ENCODE results near the gene MBD3. TPM values are rescaled to one million over a fixed set of nuclear protein-coding genes. Genes with fewer than 3 reads are reported as not detected.

The MBD3 gene
- total RNA-seq, 4 donors from 2014 or later, result 80.3 to 159 (median 95.7) TPM

DNA sequence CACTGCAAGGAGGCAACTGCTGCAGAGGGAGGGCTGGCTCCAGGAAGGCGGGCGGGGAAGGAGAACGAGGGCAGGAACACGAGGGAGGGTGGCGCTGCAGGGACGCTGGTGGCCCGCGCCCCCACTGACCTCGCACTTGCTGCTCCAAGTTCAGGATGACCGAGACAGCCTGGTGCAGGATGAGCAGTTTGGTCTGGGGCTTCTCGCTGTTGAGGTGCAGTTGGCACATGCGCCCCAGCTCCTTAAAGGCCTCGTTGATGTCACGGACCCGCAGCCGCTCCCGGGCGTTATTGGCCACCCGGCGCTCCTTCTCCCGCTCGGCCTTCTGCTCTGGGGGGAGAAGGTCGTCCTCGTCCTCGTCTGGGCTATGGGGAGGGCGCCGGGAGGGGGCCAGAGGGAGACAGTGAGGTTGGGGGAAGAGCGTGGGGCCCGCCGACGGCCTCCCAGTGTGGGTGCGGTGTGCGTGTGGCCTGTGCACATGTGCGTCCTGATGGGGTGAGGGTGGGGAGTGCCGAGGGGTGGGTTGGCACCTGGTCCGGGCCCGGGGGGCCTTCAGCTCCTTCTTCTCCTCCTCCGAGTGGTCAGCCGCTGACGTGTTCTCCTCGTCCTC, 22.6 kb upstream of the MBD3 start:
- TF ChIP-seq EP300 (IDR thresholded peaks at IDR 0.05) (no peak), POLR2AphosphoS5 (IDR thresholded peaks at IDR 0.05) (no peak), CTCF (IDR thresholded peaks at IDR 0.05) (no peak), POLR2A (IDR thresholded peaks at IDR 0.05) (no peak)
- 78 to 85% methylated on average over 8 to 13 of the region's 41 CpGs for WGBS, 2 donors (ENCODE audit: low coverage in 1 of 2)
- no peak for ATAC-seq
- H3K36me3 ChIP-seq, result peaks cover 0 to 97% of the 10 kb centered on the region in 2 donors
- no peak overlapping the region for H3K27ac ChIP-seq
- no peak overlapping the region for H3K4me3 ChIP-seq
- no peaks in the 10 kb centered on the region for H3K27me3 ChIP-seq
- H3K4me1 ChIP-seq, result peaks cover 0 to 9% (median 0%) of the 10 kb centered on the region in 3 donors
- no peaks in the 10 kb centered on the region for H3K9me3 ChIP-seq

DNA sequence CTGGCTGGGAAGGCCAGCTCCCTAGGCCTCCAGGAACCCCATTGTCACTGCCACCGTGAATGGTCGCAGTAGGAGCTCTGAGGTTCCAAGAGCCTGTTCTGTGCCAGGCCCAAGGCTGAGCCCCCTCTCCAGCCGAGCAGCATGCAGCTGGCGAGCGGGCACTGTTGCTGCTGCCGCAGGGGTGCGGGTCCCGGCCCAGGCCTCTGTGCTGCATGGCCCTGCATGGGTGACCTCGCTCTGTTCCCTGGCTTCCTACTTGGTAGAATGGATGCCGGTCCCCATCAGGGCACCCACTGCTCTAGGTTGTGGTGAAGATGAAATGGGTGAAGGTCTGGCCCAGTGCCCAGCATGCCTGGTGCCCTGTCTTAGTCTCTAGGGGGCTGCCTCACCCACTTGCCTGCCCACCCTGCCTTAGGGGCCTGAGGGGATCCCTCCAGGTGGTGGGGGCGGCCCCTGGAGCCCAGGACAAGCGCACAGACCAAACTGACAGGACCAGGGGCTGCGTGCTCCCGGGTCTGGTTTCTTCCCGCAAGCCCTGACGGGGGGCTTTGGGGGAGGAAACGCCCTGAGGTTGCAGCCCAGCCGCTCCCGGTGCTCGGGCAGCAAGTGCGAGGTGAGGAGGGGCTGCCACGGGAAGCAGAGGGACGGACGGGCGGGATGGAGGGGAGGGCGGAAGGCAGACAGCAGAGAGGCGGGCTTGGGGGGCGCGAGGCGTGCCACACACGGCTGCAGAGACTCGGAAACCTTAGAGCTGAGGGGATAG, 21.3 kb upstream of the MBD3 start:
- Histone ChIP-seq H3K27me3 (no peaks in the 10 kb centered on the region), H3K9me3 (no peaks in the 10 kb centered on the region), H3K4me1 (peaks cover 0 to 9% (median 0%) of the 10 kb centered on the region in 3 donors), H3K27ac (no peak overlapping the region), H3K36me3 (peaks cover 0 to 94% of the 10 kb centered on the region in 2 donors), H3K4me3 (no peak overlapping the region)
- no peak for ATAC-seq
- no peak for TF ChIP-seq EP300 (IDR thresholded peaks at IDR 0.05)
- no peak for TF ChIP-seq CTCF (IDR thresholded peaks at IDR 0.05)
- no peak for TF ChIP-seq POLR2A (IDR thresholded peaks at IDR 0.05)
- no peak for TF ChIP-seq POLR2AphosphoS5 (IDR thresholded peaks at IDR 0.05)
- 90% methylated on average over 7 of the region's 32 CpGs; no CpG with 5 or more reads in 1 of the 2 donors for WGBS, 2 donors (ENCODE audit: low coverage in 1 of 2)

DNA sequence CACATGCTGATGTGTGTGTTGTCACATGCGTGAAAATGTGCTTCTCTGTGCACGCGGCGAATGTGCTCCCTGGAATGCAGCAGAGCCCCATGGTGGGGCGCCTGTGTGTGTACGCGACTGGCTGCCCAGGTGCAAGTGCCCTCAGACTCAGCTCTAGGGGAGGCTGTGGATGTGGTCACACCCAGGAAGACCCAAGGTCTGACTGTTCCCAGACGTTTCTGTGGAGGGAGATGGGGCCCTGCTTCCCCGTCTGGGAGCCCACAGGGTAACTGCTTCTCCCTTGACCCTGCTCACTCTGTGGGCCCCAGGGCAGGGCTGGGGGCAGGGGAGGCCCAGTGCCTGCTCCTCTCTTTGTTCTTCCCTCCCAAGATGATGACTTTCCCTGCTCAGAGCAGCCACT, 20.5 kb upstream of the MBD3 start:
- no peak overlapping the region for H3K4me3 ChIP-seq
- no peaks in the 10 kb centered on the region for H3K9me3 ChIP-seq
- peaks cover 0 to 86% of the 10 kb centered on the region in 2 donors for H3K36me3 ChIP-seq
- peaks cover 0 to 5% (median 0%) of the 10 kb centered on the region in 3 donors for H3K4me1 ChIP-seq
- no peak for TF ChIP-seq POLR2AphosphoS5 (IDR thresholded peaks at IDR 0.05)
- TF ChIP-seq POLR2A (IDR thresholded peaks at IDR 0.05), result no peak
- TF ChIP-seq EP300 (IDR thresholded peaks at IDR 0.05), result no peak
- TF ChIP-seq CTCF (IDR thresholded peaks at IDR 0.05), result no peak
- no peaks in the 10 kb centered on the region for H3K27me3 ChIP-seq
- 40% methylated on average over 2 of the region's 9 CpGs; no CpG with 5 or more reads in 1 of the 2 donors for WGBS, 2 donors (ENCODE audit: low coverage in 1 of 2)
- ATAC-seq, result no peak
- no peak overlapping the region for H3K27ac ChIP-seq

GRCh38 chr19:1612114-1613086, 19.7 kb upstream of the MBD3 start:
- no peak overlapping the region for H3K27ac ChIP-seq
- H3K4me3 ChIP-seq, result no peak overlapping the region
- TF ChIP-seq POLR2A (IDR thresholded peaks at IDR 0.05), result no peak
- no peak for TF ChIP-seq EP300 (IDR thresholded peaks at IDR 0.05)
- no peak for TF ChIP-seq POLR2AphosphoS5 (IDR thresholded peaks at IDR 0.05)
- H3K36me3 ChIP-seq, result peaks cover 0 to 78% of the 10 kb centered on the region in 2 donors
- ATAC-seq, result no peak
- H3K9me3 ChIP-seq, result no peaks in the 10 kb centered on the region
- H3K27me3 ChIP-seq, result no peaks in the 10 kb centered on the region
- 80 to 86% methylated on average over 8 to 22 of the region's 39 CpGs for WGBS, 2 donors (ENCODE audit: low coverage in 1 of 2)
- peaks cover 0 to 5% (median 0%) of the 10 kb centered on the region in 3 donors for H3K4me1 ChIP-seq

- Histone ChIP-seq H3K36me3 (peaks cover 0 to 70% of the 10 kb centered on the region in 2 donors), H3K27me3 (no peaks in the 10 kb centered on the region), H3K27ac (no peak overlapping the region), H3K9me3 (no peaks in the 10 kb centered on the region), H3K4me1 (peaks cover 0 to 11% (median 5%) of the 10 kb centered on the region in 3 donors), H3K4me3 (no peak overlapping the region)
- 63% methylated on average over 2 of the region's 15 CpGs; no CpG with 5 or more reads in 1 of the 2 donors for WGBS, 2 donors (ENCODE audit: low coverage in 1 of 2)
- no peak for ATAC-seq
- no peak for TF ChIP-seq EP300 (IDR thresholded peaks at IDR 0.05)
- no peak for TF ChIP-seq CTCF (IDR thresholded peaks at IDR 0.05)
- no peak for TF ChIP-seq POLR2AphosphoS5 (IDR thresholded peaks at IDR 0.05)
- TF ChIP-seq POLR2A (IDR thresholded peaks at IDR 0.05), result no peak
These were observed 18.7 kb upstream of the MBD3 start for GRCh38 chr19:1611353-1611752.
